ENCODE data around the gene RCC2.

The RCC2 gene

DNA sequence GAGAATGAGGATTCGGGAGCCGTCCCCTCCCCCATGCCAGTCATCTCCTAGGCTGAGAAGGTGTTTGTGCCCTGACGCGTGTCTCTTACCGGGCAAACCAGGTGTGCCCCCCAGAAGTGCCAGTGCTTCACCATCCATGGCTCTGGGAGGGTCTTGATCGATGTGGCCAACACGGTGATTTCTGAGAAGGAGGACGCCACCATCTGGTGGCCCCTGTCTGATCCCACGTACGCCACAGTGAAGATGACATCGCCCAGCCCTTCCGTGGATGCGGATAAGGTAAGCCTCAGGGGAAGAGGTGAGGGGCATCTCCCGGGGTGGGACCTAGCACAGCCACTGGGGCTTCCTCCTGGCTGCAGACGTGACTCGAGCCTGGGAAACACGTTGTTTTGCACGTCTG is 66.5 kb downstream of the RCC2 start:
- H3K4me3 ChIP-seq (replicated peaks; ENCODE audit: low read depth, low read length), result no peak overlapping the region
- DNase-seq (ENCODE audit: extremely low read depth, low read depth), result no peak
- TF ChIP-seq, protein P1, sequence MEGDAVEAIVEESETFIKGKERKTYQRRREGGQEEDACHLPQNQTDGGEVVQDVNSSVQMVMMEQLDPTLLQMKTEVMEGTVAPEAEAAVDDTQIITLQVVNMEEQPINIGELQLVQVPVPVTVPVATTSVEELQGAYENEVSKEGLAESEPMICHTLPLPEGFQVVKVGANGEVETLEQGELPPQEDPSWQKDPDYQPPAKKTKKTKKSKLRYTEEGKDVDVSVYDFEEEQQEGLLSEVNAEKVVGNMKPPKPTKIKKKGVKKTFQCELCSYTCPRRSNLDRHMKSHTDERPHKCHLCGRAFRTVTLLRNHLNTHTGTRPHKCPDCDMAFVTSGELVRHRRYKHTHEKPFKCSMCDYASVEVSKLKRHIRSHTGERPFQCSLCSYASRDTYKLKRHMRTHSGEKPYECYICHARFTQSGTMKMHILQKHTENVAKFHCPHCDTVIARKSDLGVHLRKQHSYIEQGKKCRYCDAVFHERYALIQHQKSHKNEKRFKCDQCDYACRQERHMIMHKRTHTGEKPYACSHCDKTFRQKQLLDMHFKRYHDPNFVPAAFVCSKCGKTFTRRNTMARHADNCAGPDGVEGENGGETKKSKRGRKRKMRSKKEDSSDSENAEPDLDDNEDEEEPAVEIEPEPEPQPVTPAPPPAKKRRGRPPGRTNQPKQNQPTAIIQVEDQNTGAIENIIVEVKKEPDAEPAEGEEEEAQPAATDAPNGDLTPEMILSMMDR (IDR thresholded peaks at IDR 0.05; ENCODE audit: low read depth, low read length, missing control alignments), result no peak

DNA sequence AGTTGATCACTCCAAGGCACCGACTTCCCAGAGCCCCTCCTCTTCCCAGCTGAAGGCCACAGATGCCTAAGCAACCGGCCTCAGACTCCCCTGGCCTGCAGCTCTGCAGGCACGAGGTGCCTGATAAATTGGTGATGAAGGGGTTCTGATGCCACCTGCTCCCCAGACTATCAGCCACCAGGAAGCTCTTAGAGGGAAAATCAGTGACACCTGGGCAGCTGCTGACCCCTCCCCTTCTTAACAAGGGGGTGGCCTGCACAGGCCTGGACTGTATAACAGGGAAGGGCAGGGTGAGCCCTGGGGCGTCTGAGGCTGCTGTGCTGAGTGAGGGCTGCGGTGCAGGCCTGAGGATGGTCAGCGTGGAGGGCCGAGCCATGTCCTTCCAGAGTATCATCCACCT is 67.6 kb downstream of the RCC2 start, which contains the start of gene PADI6:
TSS of gene PADI6 (plus strand) at position 301 of the 400 bp plus-strand sequence. CDS start at position 351, 50 bp downstream.
- TF ChIP-seq, protein P1 (IDR thresholded peaks at IDR 0.05; ENCODE audit: low read depth, low read length, missing control alignments), result no peak
- H3K4me3 ChIP-seq (replicated peaks; ENCODE audit: low read depth, low read length), result no peak within 1 kb of the TSS
- DNase-seq (ENCODE audit: extremely low read depth, low read depth), result no peak

DNA sequence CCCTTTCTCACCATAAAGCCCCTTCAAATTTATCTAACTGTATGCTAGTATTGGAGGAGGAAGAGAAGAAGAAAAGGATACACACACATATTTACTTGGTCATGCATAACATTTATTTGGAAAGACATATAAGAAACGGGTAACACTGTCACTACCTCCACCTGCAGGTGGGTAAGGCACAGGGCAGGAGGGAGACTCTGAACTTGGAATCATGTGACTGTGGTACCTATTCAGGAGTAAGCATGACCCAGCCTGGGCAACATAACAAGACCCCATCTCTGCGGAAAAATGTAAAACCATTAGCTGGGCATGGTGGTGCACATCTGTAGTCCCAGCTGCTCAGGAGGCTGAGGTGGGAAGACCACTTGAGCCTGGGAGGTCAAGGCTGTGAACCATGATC is 68.9 kb downstream of the RCC2 start:
- TF ChIP-seq, protein P1 (IDR thresholded peaks at IDR 0.05; ENCODE audit: low read depth, low read length, missing control alignments), result peak; percentile 33
- DNase-seq (ENCODE audit: extremely low read depth, low read depth), result no peak
- no peak overlapping the region for H3K4me3 ChIP-seq (replicated peaks; ENCODE audit: low read depth, low read length)

DNA sequence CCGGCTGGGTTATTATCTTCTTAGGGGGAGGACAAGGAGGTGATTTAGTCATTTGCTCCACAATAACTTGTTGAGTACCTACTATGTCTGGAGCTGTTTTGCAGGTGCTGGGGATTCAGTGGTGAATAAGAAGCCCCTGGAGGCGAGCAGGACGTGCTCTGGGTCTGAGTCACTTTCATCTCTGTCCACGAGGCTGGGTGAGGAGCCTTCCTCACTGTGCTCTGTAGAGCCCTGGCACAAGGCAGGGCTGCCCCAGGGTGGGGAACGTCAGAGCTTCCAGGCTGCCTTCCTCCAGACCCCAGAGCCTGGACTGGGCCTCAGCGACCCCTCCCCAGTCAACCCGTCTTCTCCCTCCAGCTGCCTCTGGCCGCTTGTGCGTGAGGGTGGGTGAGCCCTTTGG is 70.0 kb downstream of the RCC2 start:
- no peak overlapping the region for H3K4me3 ChIP-seq (replicated peaks; ENCODE audit: low read depth, low read length)
- TF ChIP-seq, protein P1 (IDR thresholded peaks at IDR 0.05; ENCODE audit: low read depth, low read length, missing control alignments), result no peak
- DNase-seq (ENCODE audit: extremely low read depth, low read depth), result no peak

DNA sequence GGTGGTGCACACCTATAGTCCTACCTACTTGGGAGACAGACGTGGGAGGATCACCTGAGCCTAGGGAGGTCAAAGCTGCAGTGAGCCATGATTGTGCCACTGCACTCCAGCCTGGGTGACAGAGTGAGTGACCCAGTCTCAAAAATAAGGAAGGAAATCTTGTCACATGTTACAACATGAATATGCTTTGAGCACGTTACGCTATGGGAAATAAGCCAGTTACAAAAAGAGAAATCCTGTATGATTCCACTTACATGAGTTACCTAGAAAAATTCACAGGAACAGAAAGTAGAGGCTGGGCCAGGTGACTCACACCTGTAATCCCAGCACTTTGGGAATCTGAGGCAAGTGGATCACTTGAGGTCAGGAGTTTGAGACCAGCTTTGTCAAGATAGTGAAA is 74.2 kb downstream of the RCC2 start:
- H3K4me3 ChIP-seq (replicated peaks; ENCODE audit: low read depth, low read length), result no peak overlapping the region
- no peak for DNase-seq (ENCODE audit: extremely low read depth, low read depth)
- TF ChIP-seq, protein P1 (IDR thresholded peaks at IDR 0.05; ENCODE audit: low read depth, low read length, missing control alignments), result no peak

DNA sequence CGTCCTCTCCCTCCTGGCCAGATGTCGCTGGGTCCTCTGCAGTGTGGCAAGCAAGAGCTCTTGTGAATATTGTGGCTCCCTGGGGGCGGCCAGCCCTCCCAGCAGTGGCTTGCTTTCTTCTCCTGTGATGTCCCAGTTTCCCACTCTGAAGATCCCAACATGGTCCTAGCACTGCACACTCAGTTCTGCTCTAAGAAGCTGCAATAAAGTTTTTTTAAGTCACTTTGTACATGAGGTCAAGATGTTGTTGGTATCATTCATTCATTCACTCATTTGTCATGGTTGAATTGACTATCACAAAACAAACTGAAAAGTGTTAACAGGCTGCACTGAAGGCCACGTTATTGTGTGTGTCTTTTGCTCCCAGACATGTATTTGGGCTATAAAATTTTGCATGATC is 75.7 kb downstream of the RCC2 start:
- TF ChIP-seq, protein P1 (IDR thresholded peaks at IDR 0.05; ENCODE audit: low read depth, low read length, missing control alignments), result no peak
- DNase-seq (ENCODE audit: extremely low read depth, low read depth), result no peak

DNA sequence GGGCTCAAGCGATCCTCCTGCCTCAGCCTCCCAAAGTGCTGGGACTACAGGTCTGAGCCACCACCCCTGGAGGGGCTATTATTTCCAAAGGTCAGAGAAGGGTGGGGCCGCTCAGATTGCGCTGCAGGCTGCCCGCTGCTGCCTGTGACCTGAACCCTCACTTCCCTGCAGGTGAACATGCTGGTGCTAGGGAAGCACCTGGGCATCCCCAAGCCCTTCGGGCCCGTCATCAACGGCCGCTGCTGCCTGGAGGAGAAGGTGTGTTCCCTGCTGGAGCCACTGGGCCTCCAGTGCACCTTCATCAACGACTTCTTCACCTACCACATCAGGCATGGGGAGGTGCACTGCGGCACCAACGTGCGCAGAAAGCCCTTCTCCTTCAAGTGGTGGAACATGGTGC is 76.1 kb downstream of the RCC2 start:
- no peak for DNase-seq (ENCODE audit: extremely low read depth, low read depth)
- no peak overlapping the region for H3K4me3 ChIP-seq (replicated peaks; ENCODE audit: low read depth, low read length)
- TF ChIP-seq, protein P1 (IDR thresholded peaks at IDR 0.05; ENCODE audit: low read depth, low read length, missing control alignments), result no peak

More for the DNA sequence above, 75.7 kb downstream of the RCC2 start:
- no peak overlapping the region for H3K4me3 ChIP-seq (replicated peaks; ENCODE audit: low read depth, low read length)

Measured in HFF-Myc (cell line).